Nephron (organoid): ENCODE data around the gene CRACR2B.
A peak's percentile ranks its signal among the peaks of the same experiment; 100 is the strongest.

ENCODE experiments used
- H3K27ac Mint-ChIP-seq, 3 experiments: 2 replicates each; pipeline ENCODE4 v1.8.0; 2020; ENCODE audit warnings: mixed read lengths in 3 of 3, mild to moderate bottlenecking in 2 of 3, moderate library complexity in 1 of 3
- H3K27me3 Mint-ChIP-seq: 2 replicates; pipeline ENCODE4 v1.8.0; 2021; ENCODE audit warnings: low read depth, mild to moderate bottlenecking, moderate library complexity, mixed read lengths
- H3K36me3 Mint-ChIP-seq: 2 replicates; pipeline ENCODE4 v1.8.0; 2020; ENCODE audit warnings: low read depth, mixed read lengths
- H3K4me1 Mint-ChIP-seq: 2 replicates; pipeline ENCODE4 v1.8.0; 2020; ENCODE audit warnings: mixed read lengths
- H3K4me3 Mint-ChIP-seq, 3 experiments: 2 replicates each; pipeline ENCODE4 v1.8.0; 2020; ENCODE audit warnings: mild to moderate bottlenecking in 3 of 3, mixed read lengths in 3 of 3, moderate library complexity in 2 of 3
- H3K9me3 Mint-ChIP-seq: 2 replicates; pipeline ENCODE4 v1.8.0; 2020; ENCODE audit warnings: mixed read lengths
- TF ChIP-seq, protein P1 (sequence below), 3 experiments: fragments of 200-600 bp; sonication (generic); IDR thresholded peaks; one replicate each; pipeline ENCODE4 v1.5.0; 2021; ENCODE audit warnings: antibody characterized with exemption in 3 of 3; ENCODE audit not compliant: unreplicated experiment in 3 of 3

Gene CRACR2B

DNA sequence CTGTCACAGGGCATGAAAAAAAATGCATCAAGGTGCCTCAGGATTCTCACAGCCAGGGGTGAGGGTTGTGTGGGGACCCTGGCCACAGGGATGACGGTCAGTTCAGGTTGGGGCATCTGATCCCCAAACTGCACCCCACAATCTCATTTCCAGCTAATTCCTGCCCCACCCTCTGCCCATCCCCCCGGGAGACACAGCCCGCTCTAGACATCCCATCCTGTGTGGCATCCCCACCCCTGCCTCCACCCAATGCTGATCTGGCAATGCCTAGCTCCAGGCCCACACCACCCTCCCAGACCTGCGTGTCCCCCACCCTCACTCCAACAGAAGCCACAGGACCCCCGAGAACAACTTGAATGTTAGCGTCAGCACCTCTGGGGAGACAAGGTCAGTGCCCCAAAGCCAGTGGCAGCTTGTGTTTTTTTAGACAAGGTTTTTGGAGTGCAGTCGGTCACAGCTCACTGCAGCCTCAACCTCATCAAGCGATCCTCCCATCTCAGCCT, 40.2 kb downstream of the CRACR2B start:
- H3K27me3 Mint-ChIP-seq: no peaks in the 10 kb centered on the region
- H3K27ac Mint-ChIP-seq: no peak overlapping the region
- H3K36me3 Mint-ChIP-seq: no peaks in the 10 kb centered on the region
- peaks cover 5% of the 10 kb centered on the region for H3K4me1 Mint-ChIP-seq
- no peak overlapping the region for H3K4me3 Mint-ChIP-seq
- TF ChIP-seq, protein P1, sequence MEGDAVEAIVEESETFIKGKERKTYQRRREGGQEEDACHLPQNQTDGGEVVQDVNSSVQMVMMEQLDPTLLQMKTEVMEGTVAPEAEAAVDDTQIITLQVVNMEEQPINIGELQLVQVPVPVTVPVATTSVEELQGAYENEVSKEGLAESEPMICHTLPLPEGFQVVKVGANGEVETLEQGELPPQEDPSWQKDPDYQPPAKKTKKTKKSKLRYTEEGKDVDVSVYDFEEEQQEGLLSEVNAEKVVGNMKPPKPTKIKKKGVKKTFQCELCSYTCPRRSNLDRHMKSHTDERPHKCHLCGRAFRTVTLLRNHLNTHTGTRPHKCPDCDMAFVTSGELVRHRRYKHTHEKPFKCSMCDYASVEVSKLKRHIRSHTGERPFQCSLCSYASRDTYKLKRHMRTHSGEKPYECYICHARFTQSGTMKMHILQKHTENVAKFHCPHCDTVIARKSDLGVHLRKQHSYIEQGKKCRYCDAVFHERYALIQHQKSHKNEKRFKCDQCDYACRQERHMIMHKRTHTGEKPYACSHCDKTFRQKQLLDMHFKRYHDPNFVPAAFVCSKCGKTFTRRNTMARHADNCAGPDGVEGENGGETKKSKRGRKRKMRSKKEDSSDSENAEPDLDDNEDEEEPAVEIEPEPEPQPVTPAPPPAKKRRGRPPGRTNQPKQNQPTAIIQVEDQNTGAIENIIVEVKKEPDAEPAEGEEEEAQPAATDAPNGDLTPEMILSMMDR (IDR thresholded peaks at IDR 0.05; ENCODE audit: unreplicated experiment in 3 of 3): no peak
- no peaks in the 10 kb centered on the region for H3K9me3 Mint-ChIP-seq

DNA sequence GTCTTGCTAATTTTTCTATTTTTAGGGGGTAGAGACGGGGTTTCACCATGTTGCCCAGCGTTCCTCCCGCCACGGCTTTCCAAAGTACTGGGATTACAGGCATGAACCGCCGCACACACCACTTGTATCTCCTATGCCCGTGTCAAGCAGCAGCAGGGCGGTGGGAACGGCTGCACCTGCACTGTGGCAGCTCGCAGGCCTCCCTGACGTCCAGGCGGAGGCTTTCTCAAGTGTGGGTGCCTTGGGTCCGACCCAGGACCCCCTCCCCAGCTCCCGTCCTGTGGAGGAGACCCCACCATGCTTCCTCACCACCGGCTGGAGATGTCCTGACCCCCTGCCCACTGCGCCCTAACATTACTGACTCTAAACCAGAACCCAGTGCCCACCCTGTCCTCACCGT, 40.7 kb downstream of the CRACR2B start:
- no peak overlapping the region for H3K4me3 Mint-ChIP-seq
- no peak overlapping the region for H3K27ac Mint-ChIP-seq
- H3K36me3 Mint-ChIP-seq: peaks cover 3% of the 10 kb centered on the region
- no peaks in the 10 kb centered on the region for H3K9me3 Mint-ChIP-seq
- no peaks in the 10 kb centered on the region for H3K27me3 Mint-ChIP-seq
- TF ChIP-seq, protein P1 (IDR thresholded peaks at IDR 0.05; ENCODE audit: unreplicated experiment in 3 of 3): no peak
- H3K4me1 Mint-ChIP-seq: peaks cover 4% of the 10 kb centered on the region

DNA sequence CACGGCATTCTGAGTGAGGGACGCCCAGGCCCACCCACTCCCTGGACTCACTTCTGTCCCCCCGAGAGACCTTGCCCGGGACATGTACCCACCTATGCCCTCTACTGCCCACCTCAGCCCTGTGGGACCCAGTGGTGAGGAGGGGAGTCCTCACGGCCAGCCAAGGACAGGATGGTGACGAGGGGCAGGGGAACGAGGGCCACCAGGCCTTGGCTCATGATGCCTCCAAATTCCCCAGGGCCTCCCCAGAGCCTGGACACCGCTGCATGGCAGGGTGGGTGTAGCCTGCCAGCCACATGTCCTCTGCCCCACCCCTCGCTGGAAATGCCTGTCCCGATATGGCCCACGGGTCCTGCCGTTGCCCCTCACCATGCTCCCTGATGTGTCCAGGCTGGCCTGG, 41.1 kb downstream of the CRACR2B start:
- Mint-ChIP-seq H3K27me3 (no peaks in the 10 kb centered on the region), H3K27ac (no peak overlapping the region), H3K4me3 (no peak overlapping the region), H3K4me1 (peaks cover 8% of the 10 kb centered on the region), H3K36me3 (peaks cover 7% of the 10 kb centered on the region), H3K9me3 (no peaks in the 10 kb centered on the region)
- TF ChIP-seq, protein P1 (IDR thresholded peaks at IDR 0.05; ENCODE audit: unreplicated experiment in 3 of 3): no peak

DNA sequence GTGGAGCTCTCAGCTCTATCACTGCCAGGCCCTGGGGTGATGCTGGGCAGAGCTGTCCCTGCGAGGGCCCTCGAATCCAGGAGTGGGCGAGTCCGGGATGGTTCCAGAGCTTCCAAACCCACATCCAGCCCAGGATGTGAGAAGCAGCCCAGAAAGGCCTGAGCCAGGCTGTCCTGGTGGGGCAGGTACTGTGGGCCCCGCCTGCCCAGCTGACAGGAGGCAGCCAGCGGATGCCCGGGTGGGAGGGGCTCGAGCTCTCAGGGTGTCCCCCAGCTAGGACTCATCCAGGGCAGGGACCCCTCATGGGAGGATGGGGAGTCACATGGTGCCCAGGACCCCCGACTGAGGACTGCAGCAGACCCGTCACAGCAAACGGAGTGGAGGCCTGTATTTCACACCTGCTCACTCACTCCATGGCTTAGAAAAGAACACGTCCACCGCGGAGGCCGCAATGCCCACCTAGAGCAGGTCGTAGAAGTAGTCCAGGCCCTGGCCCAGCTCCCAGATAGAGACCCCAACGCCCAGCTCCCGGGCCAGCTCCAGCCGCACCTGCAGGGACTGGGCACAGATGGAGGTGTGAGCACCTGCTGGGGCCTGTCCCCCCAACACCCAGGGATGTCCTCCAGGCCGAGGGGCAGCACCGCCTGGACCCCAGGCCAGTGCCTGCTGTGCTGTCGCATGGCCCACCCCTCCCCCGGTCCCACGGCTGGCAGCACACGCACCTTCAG, 41.8 kb downstream of the CRACR2B start:
- no peaks in the 10 kb centered on the region for H3K27me3 Mint-ChIP-seq
- peak overlapping the region in 1 of 3 experiments; percentile 71 for H3K27ac Mint-ChIP-seq
- peaks cover 9% of the 10 kb centered on the region for H3K36me3 Mint-ChIP-seq
- no peaks in the 10 kb centered on the region for H3K9me3 Mint-ChIP-seq
- TF ChIP-seq, protein P1 (IDR thresholded peaks at IDR 0.05; ENCODE audit: unreplicated experiment in 3 of 3): no peak
- no peak overlapping the region for H3K4me3 Mint-ChIP-seq
- peaks cover 10% of the 10 kb centered on the region for H3K4me1 Mint-ChIP-seq

DNA sequence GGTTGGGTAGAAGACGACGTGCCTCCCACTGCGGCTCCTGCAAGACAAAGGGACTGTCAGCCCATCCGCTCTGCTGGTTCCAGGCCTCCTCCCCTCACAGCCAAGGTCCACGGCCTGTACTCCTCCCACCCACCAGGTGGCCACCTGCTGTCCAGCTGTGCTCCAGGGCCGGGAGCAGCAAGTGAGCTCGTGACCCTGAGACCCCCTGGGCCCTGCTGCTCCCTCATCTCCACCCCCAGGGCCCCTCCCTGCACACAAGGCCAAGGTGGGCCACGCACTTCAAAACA, 42.4 kb downstream of the CRACR2B start:
- no peaks in the 10 kb centered on the region for H3K27me3 Mint-ChIP-seq
- H3K27ac Mint-ChIP-seq: peak overlapping the region in 1 of 3 experiments; percentile 71
- no peak overlapping the region for H3K4me3 Mint-ChIP-seq
- H3K4me1 Mint-ChIP-seq: peaks cover 10% of the 10 kb centered on the region
- H3K9me3 Mint-ChIP-seq: no peaks in the 10 kb centered on the region
- peaks cover 9% of the 10 kb centered on the region for H3K36me3 Mint-ChIP-seq
- TF ChIP-seq, protein P1 (IDR thresholded peaks at IDR 0.05; ENCODE audit: unreplicated experiment in 3 of 3): peak; percentile 31 to 50 (median 37)

DNA sequence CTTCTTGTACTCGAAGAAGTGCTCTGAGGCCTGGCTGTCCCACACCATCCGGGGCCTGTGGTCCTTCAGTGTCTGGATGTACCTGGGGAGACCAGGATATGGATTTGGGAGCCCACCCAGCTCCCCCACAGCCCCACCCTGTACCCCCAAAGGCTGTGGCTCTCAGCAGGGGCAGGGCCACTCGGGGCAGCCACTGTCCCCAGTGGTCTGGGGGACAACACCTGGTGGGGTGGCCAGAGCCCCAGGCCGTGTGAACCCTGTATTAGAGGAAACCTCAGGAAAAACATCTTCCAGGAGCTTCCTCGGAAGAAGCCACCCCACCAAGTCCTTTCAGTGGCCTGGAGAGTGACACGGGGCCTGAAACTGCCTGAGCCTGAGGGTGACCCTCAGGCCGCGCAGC, 42.7 kb downstream of the CRACR2B start:
- Mint-ChIP-seq H3K36me3 (peaks cover 10% of the 10 kb centered on the region), H3K27me3 (no peaks in the 10 kb centered on the region)

More for the DNA sequence above, 42.7 kb downstream of the CRACR2B start:
- Mint-ChIP-seq H3K27ac (peak overlapping the region in 1 of 3 experiments; percentile 71), H3K4me1 (peaks cover 12% of the 10 kb centered on the region), H3K9me3 (no peaks in the 10 kb centered on the region), H3K4me3 (no peak overlapping the region)
- TF ChIP-seq, protein P1 (IDR thresholded peaks at IDR 0.05; ENCODE audit: unreplicated experiment in 3 of 3): no peak
